GM12891 (cell line): ENCODE results near the gene NUTF2.
A peak's percentile ranks its signal among the peaks of the same experiment; 100 is the strongest.

Experiments
- DNase-seq: peaks from one replicate; pipeline ENCODE4 v3.0.0; 2011; ENCODE audit warnings: low spot score; ENCODE audit not compliant: insufficient read length
- FAIRE-seq: peaks from 2 replicates; lab custom pipeline; 2011; peaks lifted over from hg19 to GRCh38; lab: Jason Lieb, UNC
- PAX5 ChIP-seq: IDR thresholded peaks from 2 replicates; pipeline ENCODE4 v1.6.1; 2011; ENCODE audit warnings: low read length, moderate library complexity, mild to moderate bottlenecking; ENCODE audit not compliant: insufficient read depth, severe bottlenecking
- POLR2A ChIP-seq: IDR thresholded peaks from 2 replicates; pipeline ENCODE4 v1.6.1; 2011; ENCODE audit warnings: low read depth, low read length, control low read depth
- POLR2AphosphoS5 ChIP-seq: IDR thresholded peaks from 2 replicates; pipeline ENCODE4 v1.6.1; 2011; ENCODE audit warnings: low read depth, low read length, control low read depth
- POU2F2 ChIP-seq: IDR thresholded peaks from 2 replicates; pipeline ENCODE4 v1.6.1; 2011; ENCODE audit warnings: low read depth, mild to moderate bottlenecking, control low read depth, low read length, moderate library complexity
- SPI1 ChIP-seq: IDR thresholded peaks from 2 replicates; pipeline ENCODE4 v1.6.1; 2011; ENCODE audit warnings: low read depth, low read length, control low read depth
- TAF1 ChIP-seq: IDR thresholded peaks from 2 replicates; pipeline ENCODE4 v1.6.1; 2011; ENCODE audit warnings: low read depth, low read length, control low read depth

NUTF2 gene

DNA sequence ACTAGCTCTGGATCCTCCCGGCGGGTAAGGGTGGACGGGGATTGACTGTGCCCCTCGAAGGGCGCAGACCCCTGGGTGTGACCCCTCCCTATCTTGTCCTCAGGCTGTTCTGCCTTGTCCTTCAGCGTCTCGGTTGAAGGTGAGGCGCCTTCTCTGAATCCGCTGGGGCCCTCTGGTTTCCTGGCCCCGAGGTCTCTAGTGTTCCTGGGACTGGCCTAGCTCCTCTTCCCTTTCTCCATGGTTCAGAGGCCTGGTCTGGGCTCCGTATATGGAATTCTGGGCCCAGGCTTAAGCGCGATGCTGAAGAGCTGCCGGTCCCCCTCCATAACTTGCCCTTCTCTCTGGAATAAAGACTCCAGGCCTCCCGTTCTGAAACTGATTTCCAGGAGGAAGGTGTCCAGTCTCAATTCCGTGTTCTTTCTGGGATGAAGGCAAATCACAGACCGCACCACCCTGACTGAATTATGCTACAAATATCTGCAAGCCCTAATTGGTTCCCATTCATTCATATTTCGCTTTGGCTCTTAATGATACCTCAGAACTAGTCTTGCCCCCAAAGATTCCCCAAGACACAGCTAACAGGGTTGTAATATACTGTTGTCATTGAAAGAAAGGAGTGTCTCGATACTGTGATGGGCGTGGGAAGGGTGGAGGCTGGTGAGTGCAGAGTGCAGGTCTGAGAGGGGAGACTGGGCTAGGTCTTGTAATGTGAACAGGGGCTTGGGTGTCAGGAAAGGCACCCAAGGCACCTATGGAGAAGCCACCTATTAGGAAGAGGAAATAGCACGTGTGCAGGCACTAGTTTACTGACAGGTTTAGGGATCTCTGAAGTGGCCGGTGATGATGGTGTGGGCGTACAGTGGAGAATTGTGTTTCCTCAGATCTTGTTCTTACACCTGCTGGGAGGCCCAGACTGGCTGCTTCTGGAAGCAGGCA is 27.0 kb downstream of the NUTF2 start:
- peak; percentile 9 for FAIRE-seq
- DNase-seq = no peak
- TF ChIP-seq POLR2AphosphoS5 = no peak
- no peak for TF ChIP-seq TAF1
- TF ChIP-seq POLR2A = no peak
- no peak for TF ChIP-seq PAX5
- no peak for TF ChIP-seq POU2F2
- TF ChIP-seq SPI1 = no peak

DNA sequence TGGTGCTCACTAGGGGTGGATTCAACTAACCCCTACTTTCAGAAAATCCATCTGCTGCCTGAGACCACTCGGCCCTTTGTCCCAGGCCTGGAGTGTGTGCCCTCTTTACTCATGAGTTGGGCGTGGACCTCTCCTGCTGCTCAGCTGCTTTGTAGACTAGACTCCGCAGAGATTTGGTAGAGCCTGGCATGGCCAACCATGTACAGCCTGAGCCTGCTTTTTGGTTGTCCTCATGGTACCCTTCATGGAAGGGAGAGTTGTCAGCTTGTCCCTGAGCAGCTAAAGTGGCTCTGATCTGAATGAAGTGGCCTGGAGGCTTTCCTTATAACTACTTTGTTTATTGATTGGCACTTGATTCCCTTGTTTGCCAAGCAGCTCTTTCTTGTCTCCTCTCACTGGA is 27.6 kb downstream of the NUTF2 start:
- TF ChIP-seq POLR2AphosphoS5 (no peak), POLR2A (no peak), PAX5 (no peak), POU2F2 (no peak), TAF1 (no peak), SPI1 (no peak)
- FAIRE-seq = no peak
- DNase-seq = no peak

DNA sequence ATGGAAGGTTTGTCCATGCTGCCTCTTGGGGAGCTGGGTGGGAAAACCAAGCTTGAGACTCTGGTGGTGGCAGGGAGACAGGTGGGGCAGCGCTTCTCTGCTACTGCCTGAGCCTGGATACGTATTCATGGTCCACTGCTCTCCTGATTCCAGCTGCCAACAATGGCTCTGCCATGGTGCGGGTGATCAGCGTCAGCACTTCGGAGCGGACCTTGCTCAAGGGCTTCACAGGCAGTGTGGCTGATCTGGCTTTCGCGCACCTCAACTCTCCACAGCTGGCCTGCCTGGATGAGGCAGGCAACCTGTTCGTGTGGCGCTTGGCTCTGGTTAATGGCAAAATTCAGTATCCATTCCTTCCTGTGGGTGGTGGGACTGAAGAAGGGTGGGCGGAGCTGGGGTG is 30.3 kb downstream of the NUTF2 start:
- no peak for DNase-seq
- FAIRE-seq = no peak
- TF ChIP-seq SPI1 (no peak), POLR2AphosphoS5 (no peak), POU2F2 (no peak), POLR2A (no peak), TAF1 (no peak), PAX5 (no peak)

DNA sequence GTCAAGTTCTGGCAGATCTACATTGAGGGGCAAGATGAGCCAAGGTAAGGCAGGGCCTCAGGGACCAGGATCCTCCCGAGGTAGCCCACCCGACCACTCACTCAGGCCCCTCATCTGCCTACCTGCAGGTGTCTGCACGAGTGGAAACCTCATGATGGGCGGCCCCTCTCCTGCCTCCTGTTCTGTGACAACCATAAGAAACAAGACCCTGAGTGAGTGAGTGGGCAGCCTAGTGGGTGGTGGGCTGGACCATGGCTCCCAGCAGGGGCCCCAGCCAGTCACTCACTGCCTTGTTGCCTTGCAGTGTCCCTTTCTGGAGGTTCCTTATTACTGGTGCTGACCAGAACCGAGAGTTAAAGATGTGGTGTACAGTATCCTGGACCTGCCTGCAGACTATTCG is 31.5 kb downstream of the NUTF2 start:
- DNase-seq = no peak
- TF ChIP-seq SPI1 (no peak), POLR2AphosphoS5 (no peak), POLR2A (no peak), TAF1 (no peak), POU2F2 (no peak)
- FAIRE-seq = no peak

DNA sequence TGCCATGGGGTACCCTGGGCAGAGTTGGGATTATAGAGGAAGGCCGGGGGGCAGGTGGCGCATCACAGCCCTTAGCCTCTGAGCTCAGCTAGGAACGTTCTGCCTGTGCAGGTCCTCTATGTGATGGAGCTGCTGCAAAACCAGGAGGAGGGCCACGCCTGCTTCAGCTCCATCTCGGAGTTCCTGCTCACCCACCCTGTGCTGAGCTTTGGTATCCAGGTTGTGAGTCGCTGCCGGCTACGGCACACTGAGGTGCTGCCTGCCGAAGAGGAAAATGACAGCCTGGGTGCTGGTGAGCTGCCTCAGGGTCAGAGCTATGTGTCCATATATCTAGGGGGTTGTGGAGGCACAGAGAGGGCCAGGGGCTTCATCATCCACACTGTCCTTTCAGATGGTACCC is 32.1 kb downstream of the NUTF2 start:
- DNase-seq (no peak), FAIRE-seq (no peak)
- no peak for TF ChIP-seq TAF1
- no peak for TF ChIP-seq POLR2AphosphoS5

DNA sequence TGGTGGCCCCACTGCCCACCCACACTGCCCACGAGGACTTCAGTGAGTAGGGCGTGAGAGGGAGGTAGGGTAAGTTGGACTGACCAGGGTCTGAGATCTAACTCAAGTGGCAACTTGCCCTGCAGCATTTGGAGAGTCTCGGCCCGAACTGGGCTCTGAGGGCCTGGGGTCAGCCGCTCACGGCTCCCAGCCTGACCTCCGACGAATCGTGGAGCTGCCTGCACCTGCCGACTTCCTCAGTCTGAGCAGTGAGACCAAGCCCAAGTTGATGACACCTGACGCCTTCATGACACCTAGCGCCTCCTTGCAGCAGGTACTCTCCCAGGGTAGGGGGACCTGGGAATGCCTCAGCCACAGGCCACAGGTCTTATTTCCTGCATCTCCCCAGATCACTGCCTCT is 32.7 kb downstream of the NUTF2 start:
- no peak for TF ChIP-seq PAX5
- no peak for TF ChIP-seq POLR2A
- no peak for TF ChIP-seq POLR2AphosphoS5
- TF ChIP-seq TAF1 = no peak
- TF ChIP-seq SPI1 = no peak
- no peak for TF ChIP-seq POU2F2

DNA sequence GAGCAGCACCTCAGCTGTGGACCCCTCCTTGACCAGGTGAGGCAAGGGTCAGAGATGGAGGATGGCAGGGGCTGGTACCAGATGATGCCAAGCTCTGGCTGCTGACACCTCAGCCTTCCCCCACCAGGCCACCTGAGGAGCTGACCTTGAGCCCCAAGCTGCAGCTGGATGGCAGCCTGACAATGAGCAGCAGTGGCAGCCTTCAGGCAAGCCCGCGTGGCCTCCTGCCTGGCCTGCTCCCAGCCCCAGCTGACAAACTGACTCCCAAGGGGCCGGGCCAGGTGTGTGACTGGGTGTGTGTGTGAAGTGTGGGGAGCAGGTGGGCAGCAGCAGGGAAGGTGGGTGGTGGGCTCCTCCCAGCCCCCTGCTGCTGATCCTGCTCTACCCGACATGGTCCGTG is 33.2 kb downstream of the NUTF2 start:
- no peak for FAIRE-seq
- TF ChIP-seq SPI1 = no peak
- no peak for DNase-seq

More for the DNA sequence above, 32.7 kb downstream of the NUTF2 start:
- DNase-seq (no peak), FAIRE-seq (no peak)

DNA sequence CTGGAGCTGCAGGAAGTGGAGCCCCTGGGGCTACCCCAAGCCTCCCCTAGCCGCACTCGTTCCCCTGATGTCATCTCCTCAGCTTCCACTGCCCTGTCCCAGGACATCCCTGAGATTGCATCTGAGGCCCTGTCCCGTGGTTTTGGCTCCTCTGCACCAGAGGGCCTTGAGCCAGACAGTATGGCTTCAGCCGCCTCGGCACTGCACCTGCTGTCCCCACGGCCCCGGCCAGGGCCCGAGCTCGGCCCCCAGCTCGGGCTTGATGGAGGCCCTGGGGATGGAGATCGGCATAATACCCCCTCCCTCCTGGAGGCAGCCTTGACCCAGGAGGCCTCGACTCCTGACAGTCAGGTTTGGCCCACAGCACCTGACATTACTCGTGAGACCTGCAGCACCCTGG is 33.9 kb downstream of the NUTF2 start:
- TF ChIP-seq SPI1 (no peak), POU2F2 (no peak), POLR2AphosphoS5 (no peak), TAF1 (no peak), PAX5 (no peak), POLR2A (no peak)
- FAIRE-seq (no peak), DNase-seq (no peak)

DNA sequence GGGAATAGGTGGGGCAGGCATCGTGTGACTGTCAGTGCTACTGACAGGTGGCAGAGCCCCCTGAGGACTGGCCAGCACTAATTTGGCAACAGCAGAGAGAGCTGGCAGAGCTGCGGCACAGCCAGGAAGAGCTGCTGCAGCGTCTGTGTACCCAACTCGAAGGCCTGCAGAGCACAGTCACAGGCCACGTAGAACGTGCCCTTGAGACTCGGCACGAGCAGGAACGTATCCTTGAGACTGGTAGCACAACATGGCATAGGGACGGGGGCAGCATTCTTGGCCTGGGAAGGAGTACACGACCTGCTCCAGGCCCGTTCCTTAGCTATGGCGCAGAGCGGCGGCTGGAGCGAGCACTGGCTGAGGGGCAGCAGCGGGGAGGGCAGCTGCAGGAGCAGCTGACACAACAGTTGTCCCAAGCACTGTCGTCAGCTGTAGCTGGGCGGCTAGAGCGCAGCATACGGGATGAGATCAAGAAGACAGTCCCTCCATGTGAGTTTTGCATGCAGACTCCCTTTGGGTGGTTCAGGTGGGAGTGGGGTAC is 35.0 kb downstream of the NUTF2 start:
- DNase-seq = no peak
- TF ChIP-seq SPI1 = no peak
- FAIRE-seq = no peak

DNA sequence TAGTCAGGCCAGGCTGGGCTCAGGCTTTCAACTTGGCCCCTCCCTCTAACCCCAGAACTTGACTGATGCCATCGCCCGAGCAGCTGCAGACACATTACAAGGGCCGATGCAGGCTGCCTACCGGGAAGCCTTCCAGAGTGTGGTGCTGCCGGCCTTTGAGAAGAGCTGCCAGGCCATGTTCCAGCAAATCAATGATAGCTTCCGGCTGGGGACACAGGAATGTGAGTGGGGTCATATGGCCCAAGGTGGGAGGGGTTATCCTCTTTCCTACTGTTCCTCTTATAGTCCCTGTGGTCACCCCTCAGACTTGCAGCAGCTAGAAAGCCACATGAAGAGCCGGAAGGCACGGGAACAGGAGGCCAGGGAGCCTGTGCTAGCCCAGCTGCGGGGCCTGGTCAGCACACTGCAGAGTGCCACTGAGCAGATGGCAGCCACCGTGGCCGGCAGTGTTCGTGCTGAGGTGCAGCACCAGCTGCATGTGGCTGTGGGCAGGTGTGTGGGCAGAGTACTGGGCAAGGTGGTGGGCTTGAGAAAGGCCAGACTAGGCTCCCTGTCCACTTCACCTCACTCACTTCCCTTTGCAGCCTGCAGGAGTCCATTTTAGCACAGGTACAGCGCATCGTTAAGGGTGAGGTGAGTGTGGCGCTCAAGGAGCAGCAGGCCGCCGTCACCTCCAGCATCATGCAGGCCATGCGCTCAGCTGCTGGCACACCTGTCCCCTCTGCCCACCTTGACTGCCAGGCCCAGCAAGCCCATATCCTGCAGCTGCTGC is 35.8 kb downstream of the NUTF2 start:
- FAIRE-seq = no peak
- no peak for TF ChIP-seq POLR2A
- no peak for TF ChIP-seq TAF1
- no peak for TF ChIP-seq POLR2AphosphoS5
- TF ChIP-seq PAX5 = no peak
- TF ChIP-seq SPI1 = no peak
- TF ChIP-seq POU2F2 = no peak
- DNase-seq = no peak
